GM19351 (cell line): ENCODE data around the gene MPST.

Source experiments
- ATAC-seq: cut with Tn5 transposase; IDR thresholded peaks from one replicate; pipeline ENCODE4 v1.9.1; 2021; ENCODE audit warnings: mild to moderate bottlenecking, moderate library complexity; ENCODE audit not compliant: unreplicated experiment

Gene MPST

GRCh38 chr22:37000676-37001534 is 18.6 kb upstream of the MPST start:
- no peak for ATAC-seq

GRCh38 chr22:37001826-37002225 is 17.7 kb upstream of the MPST start:
- ATAC-seq, result no peak

DNA sequence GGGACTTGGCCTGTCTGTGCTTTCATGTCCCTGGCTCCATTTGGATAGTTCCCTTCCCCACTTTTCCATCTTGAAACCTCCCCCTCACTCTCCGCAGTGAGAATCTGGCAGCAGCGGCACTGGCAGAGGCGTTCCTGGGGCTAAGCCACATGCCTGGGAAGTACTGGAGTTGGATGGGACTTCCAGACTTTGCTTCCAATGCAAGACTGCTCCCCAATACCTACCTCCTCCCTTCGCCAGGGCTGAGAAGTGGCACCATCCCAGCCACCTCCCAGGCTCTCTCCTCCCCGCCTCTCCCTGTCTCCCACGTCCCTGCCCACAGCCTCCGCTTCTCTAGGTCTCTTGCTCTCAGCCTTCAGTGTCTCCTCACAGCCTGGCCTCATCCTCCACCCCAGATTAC is 16.9 kb upstream of the MPST start:
- no peak for ATAC-seq

DNA sequence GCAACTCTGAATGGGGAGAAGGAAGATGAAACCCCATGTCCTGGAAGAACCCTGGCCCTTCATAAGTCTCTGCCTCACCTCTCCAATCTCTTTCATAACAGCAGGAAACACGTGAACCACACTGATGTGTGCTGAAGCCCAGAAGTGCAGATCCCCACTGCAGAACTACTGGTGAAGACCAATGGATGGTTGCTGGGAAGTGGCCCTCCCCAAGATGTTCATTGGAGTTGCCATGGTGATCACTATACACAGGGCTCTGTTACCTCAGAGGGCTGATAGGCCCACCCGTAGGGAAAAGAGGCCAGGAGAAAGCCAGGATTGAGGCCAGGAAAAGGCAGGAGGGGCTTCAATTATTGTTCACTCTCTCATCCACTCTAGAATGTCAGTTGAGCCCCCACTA is 11.9 kb upstream of the MPST start:
- no peak for ATAC-seq

GRCh38 chr22:37008365-37008764 is 11.2 kb upstream of the MPST start:
- ATAC-seq, result no peak

- no peak for ATAC-seq
Measured at GRCh38 chr22:37009490-37009889, 10.1 kb upstream of the MPST start.

- ATAC-seq, result no peak
Measured at GRCh38 chr22:37010174-37010573, 9.4 kb upstream of the MPST start.

- ATAC-seq, result no peak
Measured at GRCh38 chr22:37010976-37011375, 8.6 kb upstream of the MPST start.

- ATAC-seq, result no peak
Measured at GRCh38 chr22:37011472-37011871, 8.1 kb upstream of the MPST start.

DNA sequence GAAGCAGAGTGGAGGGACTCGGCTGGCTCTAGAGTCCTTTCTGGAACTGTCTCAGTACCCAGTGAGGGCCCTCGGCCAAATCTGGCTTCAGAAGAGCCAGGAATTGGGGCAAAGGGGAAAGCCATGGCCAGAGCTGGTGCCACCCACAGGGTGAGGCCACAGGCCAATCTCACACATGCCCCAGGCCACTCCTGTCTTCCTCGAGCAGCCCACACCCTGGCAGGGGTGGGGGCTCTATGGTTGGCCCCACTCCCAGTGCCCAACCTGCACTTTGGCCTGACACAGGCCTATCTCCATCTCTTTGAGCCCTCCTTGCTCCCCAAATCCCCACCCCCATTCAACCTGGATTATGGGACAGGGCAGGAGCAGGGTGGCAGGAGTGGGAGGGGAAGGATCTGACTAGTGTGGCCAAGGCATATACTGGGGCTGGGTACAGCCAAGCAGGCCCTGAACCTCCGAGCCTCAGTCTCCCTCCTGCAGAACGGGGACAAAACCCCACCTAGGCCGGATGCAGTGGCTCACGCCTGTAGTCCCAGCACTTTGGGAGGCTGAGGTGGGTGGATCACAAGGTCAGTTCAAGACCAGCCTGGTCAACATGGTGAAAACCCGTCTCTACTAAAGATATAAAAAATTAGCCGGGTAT is 7.2 kb upstream of the MPST start:
- ATAC-seq, result no peak

DNA sequence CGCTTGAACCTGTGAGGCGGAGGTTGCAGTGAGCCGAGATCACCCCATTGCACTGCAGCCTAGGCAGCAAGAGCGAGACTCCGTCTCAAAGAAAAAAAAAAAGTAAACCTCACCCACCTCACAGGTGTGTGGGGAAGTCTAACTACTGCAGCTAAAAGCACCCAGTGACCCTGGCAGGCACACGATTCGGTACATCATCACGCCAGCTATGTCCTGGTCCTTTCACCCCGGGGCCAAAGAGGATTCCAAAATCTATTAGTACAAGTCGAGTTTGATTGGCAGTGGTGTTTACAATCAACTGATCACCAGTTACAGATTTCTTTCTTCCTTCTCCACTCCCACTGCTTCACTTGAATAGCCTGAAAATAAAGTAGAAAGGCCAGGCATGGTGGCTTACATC is 6.6 kb upstream of the MPST start:
- no peak for ATAC-seq

- ATAC-seq, result no peak
Measured at GRCh38 chr22:37014415-37014806, 5.1 kb upstream of the MPST start.

DNA sequence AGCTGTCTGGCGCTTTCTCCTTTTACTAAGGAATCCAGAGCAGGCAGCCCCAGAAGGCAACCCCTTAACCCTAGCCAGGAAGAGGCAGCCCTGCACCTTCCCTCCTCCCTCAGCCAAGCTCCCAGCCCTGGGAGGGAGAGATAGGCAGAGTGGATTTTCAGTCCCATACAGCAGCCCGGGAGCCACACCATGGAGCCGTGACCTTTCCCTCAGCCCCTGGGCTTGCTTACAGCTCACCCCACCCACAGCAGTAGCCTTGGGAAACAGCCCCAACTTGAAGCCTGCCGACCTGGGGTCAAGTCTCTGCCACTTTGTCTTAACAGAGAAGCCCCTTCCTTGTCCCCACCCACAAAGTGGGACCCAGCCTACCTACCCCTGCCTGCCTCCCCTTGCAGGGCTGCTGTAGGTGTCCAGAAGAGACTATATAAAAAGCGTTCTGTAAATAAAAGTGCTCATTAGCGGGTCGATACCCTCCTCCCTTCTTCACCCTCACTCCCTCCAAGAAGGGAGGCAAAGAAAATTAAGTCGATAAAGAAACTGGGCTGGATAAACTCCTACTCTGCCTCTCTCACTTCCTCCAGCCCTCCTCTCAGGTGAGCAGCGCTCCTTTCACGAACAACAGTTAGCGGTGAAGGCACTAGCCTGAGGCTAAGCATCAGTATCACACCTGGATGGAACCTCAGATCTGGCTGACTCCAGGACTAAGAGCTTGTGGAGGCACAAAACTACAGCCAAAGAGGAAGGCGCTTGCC is 4.5 kb upstream of the MPST start:
- ATAC-seq, result no peak

DNA sequence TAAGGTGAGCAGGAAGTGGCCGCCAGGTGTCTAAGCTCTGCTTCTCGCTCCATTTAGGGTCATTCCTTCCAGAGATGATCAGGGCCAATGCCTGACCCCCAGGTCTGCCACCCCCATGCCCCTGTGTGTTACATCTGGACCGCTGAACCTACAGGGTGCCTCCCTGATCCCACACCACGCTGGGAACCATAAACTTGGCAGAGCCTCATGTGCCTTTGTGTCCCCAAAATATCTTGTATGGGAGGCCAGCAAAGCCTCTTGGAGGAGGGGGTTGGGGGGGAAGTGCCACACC is 4.0 kb upstream of the MPST start:
- no peak for ATAC-seq

GRCh38 chr22:37016134-37016910 is 3.2 kb upstream of the MPST start:
- ATAC-seq, result no peak

GRCh38 chr22:37017356-37017755 is 2.2 kb upstream of the MPST start:
- no peak for ATAC-seq

GRCh38 chr22:37018086-37018814 is 1.3 kb upstream of the MPST start:
- no peak for ATAC-seq

DNA sequence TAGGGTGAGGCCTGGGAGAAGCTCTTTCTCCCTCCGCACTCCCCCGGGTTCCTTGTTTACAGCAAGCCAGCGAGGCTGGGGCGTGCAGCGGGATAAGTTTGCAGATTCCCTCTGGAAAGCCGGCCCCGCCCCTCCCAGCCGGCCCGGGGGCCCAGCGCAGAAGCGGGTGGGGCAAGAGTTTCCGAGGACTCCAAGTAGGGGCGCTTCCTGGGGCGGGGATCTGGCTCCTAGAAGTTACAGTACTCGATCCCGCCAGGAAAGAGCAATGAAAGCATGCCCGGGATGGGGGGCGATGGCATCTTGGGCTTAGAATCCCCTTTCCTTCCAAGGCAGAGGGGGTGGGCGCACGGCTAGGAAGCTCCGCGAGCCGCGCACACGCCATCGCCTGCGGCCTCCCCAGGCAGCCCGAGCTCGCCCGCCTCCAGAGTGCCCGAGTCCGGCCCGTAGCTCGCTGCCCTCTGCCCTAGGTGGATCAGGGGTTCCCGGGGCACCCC is 680 bp upstream of the MPST start:
- ATAC-seq, result no peak

DNA sequence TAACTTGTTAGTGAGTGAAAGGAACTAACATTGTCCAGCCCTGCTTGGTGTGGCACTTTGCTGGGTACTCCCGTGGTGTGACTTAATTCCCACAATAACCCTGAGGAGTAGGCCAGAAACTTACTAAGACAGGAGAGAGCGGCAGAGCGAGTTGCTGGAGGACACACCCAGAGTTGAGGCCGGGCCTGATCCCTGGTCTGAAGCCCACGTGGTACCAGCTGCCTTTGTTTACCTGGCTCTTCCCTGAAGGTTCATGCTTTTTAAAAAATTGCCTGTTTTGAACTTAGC is 594 bp downstream of the MPST start:
- ATAC-seq, result no peak

DNA sequence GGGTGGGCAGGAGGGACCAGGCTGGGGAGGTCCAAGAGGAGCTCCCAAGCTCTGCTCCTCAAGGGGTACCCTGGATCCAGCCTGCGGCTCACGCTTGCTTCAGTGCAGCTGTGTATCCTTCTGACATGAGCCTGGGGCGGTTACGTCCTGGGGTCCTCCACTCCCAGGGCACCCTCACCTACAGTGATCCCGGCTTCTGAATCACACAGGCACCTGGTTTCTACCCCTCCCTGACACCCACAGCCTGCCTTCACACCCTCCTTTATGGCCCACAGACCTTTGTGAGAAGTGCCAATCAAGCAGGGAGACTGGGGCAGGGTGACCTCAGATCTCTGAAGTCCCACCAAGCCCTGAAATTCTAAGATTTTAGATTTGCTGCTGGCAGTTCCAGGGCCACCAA is 1.5 kb downstream of the MPST start:
- no peak for ATAC-seq
